ENCODE measurements around the gene PALLD. TPM values are rescaled to one million over a fixed set of nuclear protein-coding genes. Genes with fewer than 3 reads are reported as not detected.
A peak's percentile ranks its signal among the peaks of the same experiment; 100 is the strongest.

The PALLD gene
- total RNA-seq, 4 donors from 2014 or later = 1,903 to 3,507 (median 2,130) TPM

GRCh38 chr4:168766604-168767316 lies 269.9 kb downstream of the PALLD start:
- Histone ChIP-seq H3K36me3 (no peaks in the 10 kb centered on the region), H3K4me3 (no peak overlapping the region), H3K27me3 (no peaks in the 10 kb centered on the region), H3K4me1 (peaks cover 30 to 41% (median 33%) of the 10 kb centered on the region in 4 donors), H3K9me3 (no peaks in the 10 kb centered on the region), H3K27ac (replicated peaks in 1 of 4) (peak overlapping the region in 1 of 4 donors; percentile 32)
- DNase-seq (ENCODE audit: extremely low spot score) = no peak
- WGBS = 85% methylated on average over 8 of the region's 8 CpGs
- TF ChIP-seq CTCF (IDR thresholded peaks at IDR 0.05) (no peak), POLR2A (IDR thresholded peaks at IDR 0.05; ENCODE audit: low read depth) (no peak), POLR2AphosphoS5 (IDR thresholded peaks at IDR 0.05) (peak in 1 of 2 donors; percentile 17), EP300 (IDR thresholded peaks at IDR 0.05) (no peak)
- intact Hi-C loops (cut with DNase I) = no loop called here

GRCh38 chr4:168769416-168769815 lies 272.6 kb downstream of the PALLD start:
- TF ChIP-seq POLR2AphosphoS5 (IDR thresholded peaks at IDR 0.05) (no peak), EP300 (IDR thresholded peaks at IDR 0.05) (no peak), POLR2A (IDR thresholded peaks at IDR 0.05; ENCODE audit: low read depth) (no peak), CTCF (IDR thresholded peaks at IDR 0.05) (no peak)
- Histone ChIP-seq H3K36me3 (no peaks in the 10 kb centered on the region), H3K9me3 (no peaks in the 10 kb centered on the region), H3K4me1 (peaks cover 28 to 41% (median 34%) of the 10 kb centered on the region in 4 donors), H3K4me3 (no peak overlapping the region), H3K27ac (replicated peaks in 1 of 4) (peak overlapping the region; percentile 24 to 58 (median 46)), H3K27me3 (no peaks in the 10 kb centered on the region)
- 25% methylated on average over 4 of the region's 4 CpGs for WGBS
- DNase-seq (ENCODE audit: extremely low spot score) = no peak
- intact Hi-C loops (cut with DNase I) = no loop called here

GRCh38 chr4:168769837-168770236 lies 273.0 kb downstream of the PALLD start:
- Histone ChIP-seq H3K4me3 (no peak overlapping the region), H3K36me3 (no peaks in the 10 kb centered on the region), H3K4me1 (peaks cover 28 to 41% (median 33%) of the 10 kb centered on the region in 4 donors), H3K9me3 (no peaks in the 10 kb centered on the region), H3K27ac (replicated peaks in 1 of 4) (peak overlapping the region; percentile 24 to 58 (median 46)), H3K27me3 (no peaks in the 10 kb centered on the region)
- intact Hi-C loops (cut with DNase I) = no loop called here
- 59% methylated on average over 1 of the region's 1 CpG for WGBS
- no peak for DNase-seq (ENCODE audit: extremely low spot score)
- TF ChIP-seq EP300 (IDR thresholded peaks at IDR 0.05) (no peak), POLR2A (IDR thresholded peaks at IDR 0.05; ENCODE audit: low read depth) (no peak), CTCF (IDR thresholded peaks at IDR 0.05) (no peak), POLR2AphosphoS5 (IDR thresholded peaks at IDR 0.05) (no peak)

- Histone ChIP-seq H3K36me3 (no peaks in the 10 kb centered on the region), H3K4me1 (peaks cover 18 to 28% (median 20%) of the 10 kb centered on the region in 4 donors), H3K27ac (replicated peaks in 1 of 4) (no peak overlapping the region), H3K4me3 (no peak overlapping the region), H3K27me3 (no peaks in the 10 kb centered on the region), H3K9me3 (peaks cover 0 to 7% (median 3%) of the 10 kb centered on the region in 4 donors)
- TF ChIP-seq EP300 (IDR thresholded peaks at IDR 0.05) (no peak), POLR2AphosphoS5 (IDR thresholded peaks at IDR 0.05) (no peak), POLR2A (IDR thresholded peaks at IDR 0.05; ENCODE audit: low read depth) (no peak), CTCF (IDR thresholded peaks at IDR 0.05) (no peak)
- DNase-seq (ENCODE audit: extremely low spot score) = no peak
- intact Hi-C loops (cut with DNase I) = no loop called here
- WGBS = 90% methylated on average over 2 of the region's 2 CpGs
Observed at GRCh38 chr4:168771251-168771650, 274.4 kb downstream of the PALLD start.
